Measurements from ENCODE around the gene CREBBP.

DNA sequence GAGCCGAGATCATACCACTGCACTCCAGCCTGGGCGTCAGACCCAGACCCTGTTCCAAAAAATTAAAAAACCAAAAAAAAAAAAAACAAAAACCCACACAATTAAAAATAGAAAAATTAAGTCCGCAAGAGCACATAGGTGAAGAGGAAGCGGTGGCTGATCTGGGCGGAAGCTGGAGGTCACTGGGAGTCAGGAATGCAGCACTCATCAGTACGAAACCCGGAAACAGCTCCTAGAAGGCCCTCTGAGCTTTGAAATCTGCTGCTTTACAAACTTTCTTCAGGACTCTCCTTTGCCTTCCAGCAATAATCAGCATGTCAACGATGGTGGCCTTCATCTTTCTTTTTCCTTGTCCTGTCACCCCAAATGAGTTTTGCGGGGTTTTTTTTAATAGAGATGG is 192.7 kb downstream of the CREBBP start:
- TF ChIP-seq, protein P1, sequence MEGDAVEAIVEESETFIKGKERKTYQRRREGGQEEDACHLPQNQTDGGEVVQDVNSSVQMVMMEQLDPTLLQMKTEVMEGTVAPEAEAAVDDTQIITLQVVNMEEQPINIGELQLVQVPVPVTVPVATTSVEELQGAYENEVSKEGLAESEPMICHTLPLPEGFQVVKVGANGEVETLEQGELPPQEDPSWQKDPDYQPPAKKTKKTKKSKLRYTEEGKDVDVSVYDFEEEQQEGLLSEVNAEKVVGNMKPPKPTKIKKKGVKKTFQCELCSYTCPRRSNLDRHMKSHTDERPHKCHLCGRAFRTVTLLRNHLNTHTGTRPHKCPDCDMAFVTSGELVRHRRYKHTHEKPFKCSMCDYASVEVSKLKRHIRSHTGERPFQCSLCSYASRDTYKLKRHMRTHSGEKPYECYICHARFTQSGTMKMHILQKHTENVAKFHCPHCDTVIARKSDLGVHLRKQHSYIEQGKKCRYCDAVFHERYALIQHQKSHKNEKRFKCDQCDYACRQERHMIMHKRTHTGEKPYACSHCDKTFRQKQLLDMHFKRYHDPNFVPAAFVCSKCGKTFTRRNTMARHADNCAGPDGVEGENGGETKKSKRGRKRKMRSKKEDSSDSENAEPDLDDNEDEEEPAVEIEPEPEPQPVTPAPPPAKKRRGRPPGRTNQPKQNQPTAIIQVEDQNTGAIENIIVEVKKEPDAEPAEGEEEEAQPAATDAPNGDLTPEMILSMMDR (IDR thresholded peaks at IDR 0.05): no peak
- TF ChIP-seq POLR2A (IDR thresholded peaks at IDR 0.05): no peak
